ENCODE results near the gene FLOT1. TPM values are rescaled to one million over a fixed set of nuclear protein-coding genes. Genes with fewer than 3 reads are reported as not detected.
A peak's percentile ranks its signal among the peaks of the same experiment; 100 is the strongest.

The FLOT1 gene
- total and polyA plus RNA-seq, 2 of the 13 experiments (the other 11 are each of a cell fraction or from before 2014, with no cell fraction given): 82.3 to 130 TPM

DNA sequence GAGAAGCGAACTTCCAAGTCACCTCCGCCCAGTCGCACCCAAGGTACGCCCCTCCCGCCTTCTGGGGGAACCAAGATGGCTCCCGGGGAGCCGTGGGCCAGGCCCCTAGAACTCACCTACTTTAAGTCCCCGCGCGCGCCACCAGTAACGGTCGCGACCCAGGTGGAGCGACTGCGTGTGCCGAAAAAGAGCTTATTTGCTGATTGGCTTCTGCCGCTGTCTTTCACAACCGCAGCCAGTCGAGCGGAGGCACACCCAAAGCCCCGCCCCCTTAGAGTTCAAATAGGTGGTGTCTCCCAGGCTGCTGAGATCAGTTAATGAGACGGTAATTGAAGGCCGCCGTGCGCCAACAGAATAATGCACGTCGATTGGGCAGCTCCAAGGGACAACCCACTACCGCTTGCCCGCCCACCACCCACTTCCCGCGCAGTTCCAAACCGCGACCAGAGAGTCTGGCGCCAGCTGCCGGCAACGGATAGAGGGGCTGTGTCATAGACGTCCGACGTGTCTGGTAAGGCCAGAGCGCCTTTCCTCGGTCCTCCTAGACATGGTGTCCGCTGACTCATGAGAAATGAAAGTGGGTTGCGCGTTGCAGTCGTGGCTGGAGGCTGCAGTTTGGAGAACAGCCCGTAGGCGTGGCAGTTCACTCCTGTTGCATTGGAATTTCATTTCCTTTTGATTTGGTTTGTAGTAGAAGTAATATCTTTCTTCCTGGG lies 25.2 kb downstream of the FLOT1 start, which contains the start of gene MDC1 (continued):
- TF ChIP-seq, protein P1, sequence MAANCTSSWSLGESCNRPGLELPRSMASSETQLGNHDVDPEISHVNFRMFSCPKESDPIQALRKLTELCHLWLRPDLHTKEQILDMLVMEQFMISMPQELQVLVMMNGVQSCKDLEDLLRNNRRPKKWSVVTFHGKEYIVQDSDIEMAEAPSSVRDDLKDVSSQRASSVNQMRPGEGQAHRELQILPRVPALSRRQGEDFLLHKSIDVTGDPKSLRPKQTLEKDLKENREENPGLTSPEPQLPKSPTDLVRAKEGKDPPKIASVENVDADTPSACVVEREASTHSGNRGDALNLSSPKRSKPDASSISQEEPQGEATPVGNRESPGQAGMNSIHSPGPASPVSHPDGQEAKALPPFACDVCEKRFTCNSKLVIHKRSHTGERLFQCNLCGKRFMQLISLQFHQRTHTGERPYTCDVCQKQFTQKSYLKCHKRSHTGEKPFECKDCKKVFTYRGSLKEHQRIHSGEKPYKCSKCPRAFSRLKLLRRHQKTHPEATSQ (CRISPR knock-in tag; IDR thresholded peaks at IDR 0.05; ENCODE audit: borderline replicate concordance): peak; percentile 93
- TF ChIP-seq ZNF496 (CRISPR knock-in tag; IDR thresholded peaks at IDR 0.05; ENCODE audit: insufficient replicate concordance) (no peak), ZSCAN12 (CRISPR knock-in tag; IDR thresholded peaks at IDR 0.05) (peak; percentile 62; the same call in 1 of the 2 replicates), SRSF1 (optimal IDR thresholded peaks at IDR 0.05; ENCODE audit: low read depth, low read length) (no peak), HOXA7 (CRISPR knock-in tag; IDR thresholded peaks at IDR 0.05) (no peak), TFE3 (CRISPR knock-in tag; IDR thresholded peaks at IDR 0.05) (peak; percentile 75), ZNF331 (CRISPR knock-in tag; IDR thresholded peaks at IDR 0.05) (peak; percentile 98), KLF11 (CRISPR knock-in tag; IDR thresholded peaks at IDR 0.05) (peak; percentile 83; the same call in 1 of the 2 replicates), BATF2 (CRISPR knock-in tag; IDR thresholded peaks at IDR 0.05) (peak; percentile 91; the same call in 1 of the 2 replicates), HNF1B (CRISPR knock-in tag; IDR thresholded peaks at IDR 0.05) (peak; percentile 90), ZSCAN29 (CRISPR knock-in tag; conservative IDR thresholded peaks at IDR 0.05) (peak; percentile 95), ZNF883 (CRISPR knock-in tag; IDR thresholded peaks at IDR 0.05; ENCODE audit: not compliant biosample characterization) (peak; percentile 71), IRX3 (CRISPR knock-in tag; IDR thresholded peaks at IDR 0.05; ENCODE audit: borderline replicate concordance, low read depth) (peak; percentile 91; the same call in 1 of the 2 replicates), ZBTB42 (CRISPR knock-in tag; IDR thresholded peaks at IDR 0.05) (no peak), SNAPC5 (CRISPR knock-in tag; IDR thresholded peaks at IDR 0.05; ENCODE audit: borderline replicate concordance) (peak; percentile 97)
- TF ChIP-seq, protein P2, sequence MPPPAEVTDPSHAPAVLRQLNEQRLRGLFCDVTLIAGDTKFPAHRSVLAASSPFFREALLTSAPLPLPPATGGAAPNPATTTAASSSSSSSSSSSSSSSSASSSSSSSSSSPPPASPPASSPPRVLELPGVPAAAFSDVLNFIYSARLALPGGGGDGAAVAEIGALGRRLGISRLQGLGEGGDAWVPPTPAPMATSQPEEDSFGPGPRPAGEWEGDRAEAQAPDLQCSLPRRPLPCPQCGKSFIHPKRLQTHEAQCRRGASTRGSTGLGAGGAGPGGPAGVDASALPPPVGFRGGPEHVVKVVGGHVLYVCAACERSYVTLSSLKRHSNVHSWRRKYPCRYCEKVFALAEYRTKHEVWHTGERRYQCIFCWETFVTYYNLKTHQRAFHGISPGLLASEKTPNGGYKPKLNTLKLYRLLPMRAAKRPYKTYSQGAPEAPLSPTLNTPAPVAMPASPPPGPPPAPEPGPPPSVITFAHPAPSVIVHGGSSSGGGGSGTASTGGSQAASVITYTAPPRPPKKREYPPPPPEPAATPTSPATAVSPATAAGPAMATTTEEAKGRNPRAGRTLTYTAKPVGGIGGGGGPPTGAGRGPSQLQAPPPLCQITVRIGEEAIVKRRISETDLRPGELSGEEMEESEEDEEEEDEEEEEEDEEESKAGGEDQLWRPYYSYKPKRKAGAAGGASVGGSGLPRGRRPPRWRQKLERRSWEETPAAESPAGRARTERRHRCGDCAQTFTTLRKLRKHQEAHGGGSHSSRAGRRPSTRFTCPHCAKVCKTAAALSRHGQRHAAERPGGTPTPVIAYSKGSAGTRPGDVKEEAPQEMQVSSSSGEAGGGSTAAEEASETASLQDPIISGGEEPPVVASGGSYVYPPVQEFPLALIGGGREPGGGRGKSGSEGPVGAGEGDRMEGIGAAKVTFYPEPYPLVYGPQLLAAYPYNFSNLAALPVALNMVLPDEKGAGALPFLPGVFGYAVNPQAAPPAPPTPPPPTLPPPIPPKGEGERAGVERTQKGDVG (CRISPR knock-in tag; IDR thresholded peaks at IDR 0.05; ENCODE audit: borderline replicate concordance): peak; percentile 85; the same call in 1 of the 2 replicates
- TF ChIP-seq, protein P3, sequence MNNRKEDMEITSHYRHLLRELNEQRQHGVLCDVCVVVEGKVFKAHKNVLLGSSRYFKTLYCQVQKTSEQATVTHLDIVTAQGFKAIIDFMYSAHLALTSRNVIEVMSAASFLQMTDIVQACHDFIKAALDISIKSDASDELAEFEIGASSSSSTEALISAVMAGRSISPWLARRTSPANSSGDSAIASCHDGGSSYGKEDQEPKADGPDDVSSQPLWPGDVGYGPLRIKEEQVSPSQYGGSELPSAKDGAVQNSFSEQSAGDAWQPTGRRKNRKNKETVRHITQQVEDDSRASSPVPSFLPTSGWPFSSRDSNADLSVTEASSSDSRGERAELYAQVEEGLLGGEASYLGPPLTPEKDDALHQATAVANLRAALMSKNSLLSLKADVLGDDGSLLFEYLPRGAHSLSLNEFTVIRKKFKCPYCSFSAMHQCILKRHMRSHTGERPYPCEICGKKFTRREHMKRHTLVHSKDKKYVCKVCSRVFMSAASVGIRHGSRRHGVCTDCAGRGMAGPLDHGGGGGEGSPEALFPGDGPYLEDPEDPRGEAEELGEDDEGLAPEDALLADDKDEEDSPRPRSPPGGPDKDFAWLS (CRISPR knock-in tag; IDR thresholded peaks at IDR 0.05; ENCODE audit: borderline replicate concordance): no peak; the same call in 1 of the 2 replicates
